GM18499 (cell line): ENCODE data around the gene PTPRE.

Experiments
- ATAC-seq: cut with Tn5 transposase; IDR thresholded peaks from one replicate; pipeline ENCODE4 v1.9.1; 2021; ENCODE audit warnings: moderate number of reproducible peaks; ENCODE audit not compliant: insufficient read depth, unreplicated experiment

Gene PTPRE, protein sequence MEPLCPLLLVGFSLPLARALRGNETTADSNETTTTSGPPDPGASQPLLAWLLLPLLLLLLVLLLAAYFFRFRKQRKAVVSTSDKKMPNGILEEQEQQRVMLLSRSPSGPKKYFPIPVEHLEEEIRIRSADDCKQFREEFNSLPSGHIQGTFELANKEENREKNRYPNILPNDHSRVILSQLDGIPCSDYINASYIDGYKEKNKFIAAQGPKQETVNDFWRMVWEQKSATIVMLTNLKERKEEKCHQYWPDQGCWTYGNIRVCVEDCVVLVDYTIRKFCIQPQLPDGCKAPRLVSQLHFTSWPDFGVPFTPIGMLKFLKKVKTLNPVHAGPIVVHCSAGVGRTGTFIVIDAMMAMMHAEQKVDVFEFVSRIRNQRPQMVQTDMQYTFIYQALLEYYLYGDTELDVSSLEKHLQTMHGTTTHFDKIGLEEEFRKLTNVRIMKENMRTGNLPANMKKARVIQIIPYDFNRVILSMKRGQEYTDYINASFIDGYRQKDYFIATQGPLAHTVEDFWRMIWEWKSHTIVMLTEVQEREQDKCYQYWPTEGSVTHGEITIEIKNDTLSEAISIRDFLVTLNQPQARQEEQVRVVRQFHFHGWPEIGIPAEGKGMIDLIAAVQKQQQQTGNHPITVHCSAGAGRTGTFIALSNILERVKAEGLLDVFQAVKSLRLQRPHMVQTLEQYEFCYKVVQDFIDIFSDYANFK

DNA sequence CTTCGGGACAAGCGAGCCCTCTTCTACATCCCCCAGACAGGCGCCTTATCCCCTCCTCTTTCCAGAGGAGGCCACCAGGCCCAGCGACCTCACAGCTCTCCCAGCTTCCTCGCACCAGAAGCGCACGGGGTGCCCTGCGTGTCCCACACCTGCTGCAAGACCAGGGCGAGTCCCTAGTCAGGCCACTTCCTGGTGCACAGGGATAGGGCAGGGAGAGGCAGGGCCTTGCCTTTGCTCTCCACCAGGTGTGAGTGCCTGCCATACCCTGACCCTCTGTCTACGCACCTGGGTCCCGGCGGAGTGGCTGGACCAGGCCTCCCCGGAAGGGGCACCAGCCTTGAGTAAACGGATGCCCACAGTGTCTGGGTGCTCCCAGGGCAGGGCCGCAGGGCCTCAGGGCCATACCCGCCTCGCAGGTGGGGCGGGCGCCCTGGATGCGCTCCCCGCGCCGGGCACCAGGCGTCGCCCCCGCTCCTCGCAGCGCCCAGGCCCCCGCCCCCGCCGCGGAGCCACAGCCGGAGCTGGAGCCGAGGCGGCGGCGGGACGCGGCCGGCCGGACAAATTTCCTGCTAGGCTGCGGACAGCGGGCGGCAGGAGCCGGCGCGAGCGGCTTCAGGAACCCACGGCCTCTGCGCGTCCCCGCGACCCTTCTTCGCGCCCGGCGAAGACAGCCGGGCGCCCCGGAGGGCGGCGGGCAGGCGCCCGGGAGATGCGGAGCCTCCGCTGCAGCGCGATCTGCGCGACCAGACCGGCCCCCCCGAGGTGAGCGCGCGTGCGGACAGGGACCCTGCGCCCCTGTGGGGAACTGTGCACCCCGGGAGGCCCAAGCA, at the start of gene PTPRE:
Gene PTPRE, plus strand, starts transcription at position 556 of the 830 bp plus-strand sequence. CDS start 133,779 bp downstream, outside the sequence.
- ATAC-seq = no peak

DNA sequence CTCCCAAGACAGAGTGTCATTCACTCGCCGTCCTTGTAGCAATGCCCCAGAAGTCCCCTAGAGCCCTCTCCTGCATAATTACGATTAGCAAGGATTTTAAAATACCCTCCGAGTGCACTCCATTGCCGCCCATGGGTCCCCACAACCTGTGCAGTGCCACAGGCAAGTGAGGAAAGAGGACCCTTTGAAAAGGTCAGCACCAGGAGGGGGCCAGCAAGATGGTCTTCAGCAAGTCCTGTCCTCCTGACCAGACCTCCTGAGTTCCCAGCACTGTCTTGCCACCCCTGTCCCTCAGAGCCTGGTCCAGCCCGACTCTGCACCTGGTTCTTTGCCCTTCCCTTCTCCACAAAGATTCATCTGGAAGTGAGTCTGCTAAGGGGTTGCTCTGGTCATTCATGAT, 46.3 kb upstream of the PTPRE start:
- no peak for ATAC-seq

DNA sequence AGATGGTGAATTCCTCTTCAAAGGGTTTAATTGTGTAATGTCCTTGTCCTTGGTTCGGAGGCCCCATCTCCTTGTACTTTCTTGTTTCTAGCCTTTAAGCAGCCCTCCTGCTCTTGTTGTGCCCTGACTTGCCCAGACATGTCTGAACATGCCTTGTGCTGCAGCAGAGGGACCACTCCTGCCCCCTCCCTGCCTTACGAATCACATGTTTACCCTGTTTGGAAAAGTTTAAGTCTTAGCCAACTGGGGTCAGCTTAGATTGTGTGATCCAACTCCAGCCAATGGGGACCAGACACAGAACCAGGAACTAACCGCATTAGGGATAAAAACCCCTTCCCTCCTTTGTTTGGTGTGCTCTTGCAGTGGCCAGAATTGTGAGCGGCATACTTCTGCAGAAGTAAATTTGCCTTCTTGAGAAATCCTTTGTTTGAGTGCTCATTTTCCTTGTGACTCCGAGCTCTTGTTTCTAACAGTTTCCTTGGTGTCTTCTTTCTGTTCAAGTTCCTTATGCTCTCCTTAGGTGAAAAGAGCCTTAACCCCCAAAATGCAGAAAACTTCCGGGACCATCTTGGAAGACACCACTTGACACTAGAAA, 43.6 kb upstream of the PTPRE start:
- no peak for ATAC-seq

DNA sequence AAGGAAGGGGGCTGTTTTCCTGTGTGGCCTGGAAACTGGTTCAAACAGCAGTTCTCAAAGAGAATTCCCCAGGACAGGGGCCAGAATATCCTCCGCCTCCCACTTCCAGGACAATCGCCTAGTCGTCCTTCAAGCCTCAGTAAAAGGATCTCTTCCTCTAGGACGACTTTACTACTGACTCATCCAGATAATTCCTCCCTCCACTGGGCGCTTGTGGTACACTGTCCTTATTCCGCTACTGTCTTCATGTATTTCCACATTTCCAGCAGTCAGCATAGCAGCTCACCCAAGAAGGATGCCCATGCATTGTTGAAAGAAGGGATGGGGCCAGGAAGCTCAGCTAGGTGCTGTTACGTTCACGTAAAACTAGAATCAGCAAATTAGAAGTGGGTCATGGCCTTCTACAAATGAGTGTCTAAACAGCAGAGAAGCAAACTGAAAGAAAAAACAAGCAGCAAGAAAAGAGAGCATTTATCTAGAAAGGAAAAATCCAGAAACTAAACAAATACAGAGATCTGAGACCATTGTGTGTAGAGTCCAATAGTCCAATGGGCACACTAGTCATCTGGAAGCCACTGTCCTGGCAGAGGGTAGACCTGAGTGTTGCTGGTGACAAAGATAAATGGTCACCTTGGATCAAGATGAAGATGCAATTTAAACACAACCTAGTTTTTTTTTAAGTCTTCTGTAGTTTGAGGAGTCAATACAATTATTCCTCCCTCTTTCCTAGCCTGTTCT, 40.5 kb upstream of the PTPRE start:
- no peak for ATAC-seq

DNA sequence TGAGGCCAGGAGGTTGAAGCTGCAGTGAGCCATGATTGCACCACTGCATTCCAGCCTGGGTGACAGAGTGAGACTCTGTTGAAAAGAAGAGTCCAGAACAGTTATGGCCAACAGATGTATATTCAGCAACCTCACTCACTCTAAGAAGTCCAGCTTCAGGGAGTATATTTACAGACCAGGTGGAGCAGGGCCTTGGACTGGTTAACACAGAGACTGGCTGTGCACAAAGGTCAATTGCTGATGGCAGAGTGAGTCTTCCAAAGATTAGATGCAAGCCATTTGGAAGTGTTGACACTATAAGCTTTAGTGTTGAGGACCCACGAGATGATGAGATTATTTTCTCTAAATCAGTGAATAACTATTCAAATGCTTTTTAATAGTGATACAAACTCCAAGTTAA, 39.1 kb upstream of the PTPRE start:
- ATAC-seq = no peak

DNA sequence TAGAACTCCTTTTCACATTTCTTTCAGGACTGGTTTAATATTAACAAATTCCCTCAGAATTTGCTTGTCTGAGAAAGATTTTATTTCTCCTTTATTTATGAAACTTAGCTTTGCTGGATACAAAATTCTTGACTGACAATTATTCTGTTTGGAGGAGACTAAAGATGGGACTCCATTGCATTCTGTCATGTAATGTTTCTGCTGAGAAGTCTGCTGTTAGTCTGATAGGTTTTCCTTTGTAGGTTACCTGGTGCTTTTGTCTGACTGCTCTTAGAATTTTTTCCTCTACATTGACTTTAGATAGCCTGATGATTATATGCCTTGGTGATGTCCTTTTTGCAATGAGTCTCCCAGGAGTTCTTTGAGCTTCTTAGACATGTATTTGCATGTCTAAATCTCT, 37.6 kb upstream of the PTPRE start:
- ATAC-seq = no peak

DNA sequence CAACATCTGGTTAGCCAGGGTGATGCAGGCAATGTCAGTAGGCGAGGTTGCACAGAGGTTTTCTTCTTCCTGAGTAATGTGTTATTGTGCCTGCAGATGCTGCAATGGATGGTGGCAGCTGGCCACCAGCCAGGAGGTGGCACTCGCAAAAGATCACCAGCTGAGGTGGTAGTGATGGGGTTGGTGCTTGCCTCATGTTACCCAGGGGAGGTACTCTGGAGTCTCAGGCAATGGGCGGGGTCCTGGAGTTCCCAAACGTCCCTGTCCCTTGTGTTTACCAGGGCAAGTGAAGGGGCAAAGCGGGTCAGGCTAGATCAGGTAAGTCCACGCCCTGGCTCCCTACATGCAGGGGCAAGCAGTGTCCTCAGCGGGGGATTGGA, 35.3 kb upstream of the PTPRE start:
- no peak for ATAC-seq

DNA sequence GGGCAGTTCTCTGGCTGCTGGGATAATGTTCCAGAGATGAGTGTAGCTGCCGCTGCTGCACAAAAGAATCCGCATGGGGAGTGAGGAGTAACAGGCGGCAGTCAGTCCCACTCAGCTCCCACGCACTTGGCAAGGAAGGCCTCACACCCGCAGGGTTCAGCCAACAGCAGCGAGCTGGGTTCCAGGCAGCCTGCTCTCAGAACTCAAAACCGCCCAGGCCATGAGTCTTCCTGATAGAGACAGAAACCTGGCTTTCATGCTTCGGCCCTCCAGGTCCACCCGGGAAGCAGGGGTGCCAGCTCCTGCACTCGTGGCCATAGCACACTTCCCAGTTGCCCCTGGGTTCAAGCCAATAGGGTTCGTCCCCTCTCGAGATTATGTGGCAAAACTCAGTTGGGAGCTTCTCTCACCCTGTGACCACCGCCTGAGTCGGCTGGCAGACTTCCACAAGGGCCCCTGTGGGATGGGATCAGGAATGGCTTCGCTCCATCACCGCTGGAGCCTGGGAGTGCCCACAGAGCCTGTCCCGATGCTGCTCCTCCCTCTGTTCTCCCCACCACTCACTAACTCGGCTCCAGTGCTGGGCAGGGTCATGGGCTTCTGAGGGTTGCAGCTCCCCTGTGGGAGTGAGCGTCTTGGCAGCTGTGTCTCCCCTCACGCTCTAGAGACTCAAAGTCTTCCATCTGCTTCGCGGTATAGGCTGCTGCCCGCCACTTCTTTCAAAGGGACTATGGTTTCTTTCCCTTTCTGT, 34.7 kb upstream of the PTPRE start:
- ATAC-seq = no peak

DNA sequence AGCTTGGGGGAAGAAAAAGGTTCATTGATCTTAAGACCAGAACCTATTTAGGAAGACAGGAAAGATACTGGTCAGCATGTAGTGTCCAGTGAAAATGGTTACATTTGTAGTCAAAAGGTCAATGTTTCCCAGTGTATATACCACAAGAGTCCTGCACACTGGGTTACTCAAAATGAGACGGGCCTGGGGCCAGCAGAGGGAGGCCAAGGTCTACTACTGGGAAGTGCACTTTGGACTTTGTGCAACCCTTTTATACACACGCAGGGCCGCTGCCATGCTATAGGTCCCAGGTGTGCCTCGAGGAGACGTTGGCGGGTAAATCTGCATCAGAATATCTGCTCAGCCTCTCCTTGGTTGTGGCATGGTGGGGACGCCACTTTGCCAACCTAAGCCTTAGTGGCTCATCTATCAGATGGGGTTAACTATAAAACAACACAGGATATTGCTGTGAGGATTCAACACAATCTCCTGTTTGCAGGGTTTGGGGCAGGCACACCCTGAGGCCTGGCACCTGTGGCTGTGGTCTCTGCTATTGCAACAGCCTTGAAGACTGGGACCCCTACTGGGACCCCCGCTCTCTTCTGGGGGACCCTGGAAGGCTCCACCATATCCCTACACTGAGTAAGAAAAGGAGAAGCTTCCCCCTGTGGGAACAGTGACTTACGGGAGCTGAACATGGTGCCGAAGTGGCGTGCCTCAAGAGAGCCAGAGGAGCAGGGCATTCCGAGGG, 33.9 kb upstream of the PTPRE start:
- ATAC-seq = no peak

DNA sequence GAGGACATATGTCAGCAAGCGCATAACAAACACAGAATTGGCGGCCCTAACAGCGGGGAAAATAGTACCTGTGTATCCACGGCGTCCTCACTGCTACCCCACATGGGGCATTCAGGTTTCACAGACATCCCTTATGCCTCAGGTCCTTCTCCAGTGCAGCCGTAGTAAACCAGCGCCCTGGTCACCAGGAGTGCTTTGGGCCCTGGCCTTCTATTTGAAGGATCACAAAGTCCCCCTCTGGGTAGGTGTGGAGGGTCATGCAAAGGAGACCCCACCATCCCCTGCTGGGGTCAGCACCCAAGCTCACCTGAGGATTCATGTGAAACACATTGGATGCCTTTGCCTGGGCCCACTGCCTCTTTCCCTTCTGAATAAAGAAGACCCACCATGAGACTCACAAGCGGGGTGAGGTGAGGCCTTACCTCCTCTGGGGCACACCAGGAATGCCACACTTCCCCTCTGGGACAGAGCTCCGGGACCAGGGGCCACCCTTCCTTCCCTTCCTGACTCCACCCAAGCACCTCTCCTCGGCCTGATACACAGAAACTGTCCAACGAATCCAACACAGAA, 32.9 kb upstream of the PTPRE start:
- ATAC-seq = no peak

DNA sequence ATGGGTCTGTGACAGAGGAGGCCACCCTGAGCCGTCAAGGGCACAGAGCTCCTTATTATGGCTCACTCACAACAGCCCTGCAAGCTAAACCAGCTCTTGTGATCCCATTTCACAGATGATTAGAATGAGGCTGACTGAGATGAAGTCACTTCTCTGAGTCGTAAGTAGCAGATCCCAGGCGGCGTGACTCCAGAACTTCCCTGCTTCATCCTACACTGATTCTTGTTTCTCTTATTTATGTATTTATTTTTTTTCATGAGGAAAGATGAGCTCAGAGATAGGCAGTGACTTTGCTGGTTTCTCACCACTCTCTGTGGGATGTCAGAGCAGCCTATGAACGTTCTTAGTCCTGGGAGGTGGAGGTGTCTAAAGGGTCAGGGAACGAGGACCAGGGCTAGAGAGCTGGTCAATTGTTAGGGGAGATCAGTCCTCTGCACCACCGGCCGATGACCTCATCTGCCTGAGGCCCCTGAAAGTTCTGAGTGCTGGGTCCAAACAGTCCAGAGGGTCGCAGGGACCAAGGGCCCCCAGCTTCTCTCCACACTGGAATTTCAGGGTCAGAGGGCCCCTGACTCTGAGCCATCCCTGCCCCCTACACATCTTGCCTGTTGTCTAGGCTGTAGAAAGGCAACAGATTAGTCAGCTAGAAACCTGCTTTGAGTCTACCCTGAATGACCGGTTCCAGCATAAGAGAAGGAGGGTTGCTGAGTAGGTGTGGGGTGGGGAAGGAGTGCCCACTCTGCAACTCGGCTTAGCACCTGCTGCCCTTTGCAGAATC, 32.0 kb upstream of the PTPRE start:
- no peak for ATAC-seq

DNA sequence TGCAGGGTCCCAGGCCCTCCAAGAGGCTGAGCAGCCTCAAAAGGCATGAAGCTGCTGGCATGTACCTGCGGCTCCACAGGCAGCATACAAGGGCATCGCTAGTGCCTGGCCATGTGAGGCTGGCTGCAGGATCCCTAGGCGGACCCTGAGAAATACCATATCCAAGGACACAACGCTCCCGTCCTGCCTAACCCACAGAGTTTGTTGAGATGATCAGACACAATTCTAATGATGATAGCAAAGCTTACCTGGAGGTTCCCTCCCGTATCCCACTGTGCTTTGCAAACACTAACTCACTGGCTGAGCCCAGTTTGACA, 31.5 kb upstream of the PTPRE start:
- ATAC-seq = no peak

DNA sequence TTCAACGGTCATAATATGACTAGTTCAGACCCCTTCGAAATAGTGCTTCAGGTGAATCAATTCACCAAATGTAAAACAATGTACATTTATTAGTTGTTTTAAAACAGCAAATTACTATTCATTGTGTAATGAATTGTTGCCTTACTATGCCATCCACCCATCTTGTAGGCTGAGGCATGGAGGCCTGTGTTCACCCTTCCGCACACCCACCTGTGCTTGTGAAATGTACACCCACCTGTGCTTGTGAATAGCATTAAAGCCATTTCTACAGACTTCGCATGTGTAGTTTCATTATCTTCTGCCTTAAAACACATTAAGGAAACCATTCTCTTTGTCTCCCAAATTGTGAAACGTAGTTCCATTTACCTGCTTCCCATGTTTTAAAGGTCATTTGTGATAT, 31.0 kb upstream of the PTPRE start:
- no peak for ATAC-seq

DNA sequence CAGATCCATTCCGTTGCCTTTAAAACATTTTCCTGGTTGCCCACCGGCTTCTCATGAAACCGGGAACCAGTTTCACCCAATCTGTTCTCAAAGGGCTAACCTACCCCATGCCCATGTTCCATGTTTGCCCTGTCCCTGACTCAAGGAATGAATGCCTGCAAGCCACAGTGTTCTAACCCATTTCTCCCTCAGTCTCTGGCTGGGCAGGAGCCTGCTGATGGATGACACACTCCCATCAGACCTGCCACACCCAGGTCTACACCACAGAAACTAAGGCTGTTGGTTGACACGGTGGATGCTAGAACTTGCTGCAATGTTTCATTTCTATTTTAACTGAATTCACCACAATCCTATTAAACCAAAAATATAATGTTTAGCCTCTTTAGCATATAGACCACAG, 29.8 kb upstream of the PTPRE start:
- ATAC-seq = no peak

DNA sequence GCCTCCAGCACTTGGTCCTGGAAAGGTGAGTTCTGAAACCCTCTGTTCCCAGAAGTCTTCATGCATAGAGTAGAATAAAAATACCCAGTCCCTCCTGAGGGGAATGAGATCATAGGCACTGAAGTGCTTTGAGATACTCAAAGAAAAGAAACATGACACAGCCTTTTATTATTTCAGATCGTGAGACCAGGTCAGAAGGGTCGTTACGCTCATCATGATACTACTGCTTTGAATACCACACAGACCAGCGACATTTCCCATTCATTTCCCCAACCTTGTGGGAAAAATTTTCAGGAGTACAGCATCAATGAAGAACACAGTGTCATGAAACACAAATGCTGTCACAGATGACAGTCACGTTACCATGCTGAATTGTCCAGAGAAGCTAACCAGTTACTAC, 29.2 kb upstream of the PTPRE start:
- no peak for ATAC-seq

DNA sequence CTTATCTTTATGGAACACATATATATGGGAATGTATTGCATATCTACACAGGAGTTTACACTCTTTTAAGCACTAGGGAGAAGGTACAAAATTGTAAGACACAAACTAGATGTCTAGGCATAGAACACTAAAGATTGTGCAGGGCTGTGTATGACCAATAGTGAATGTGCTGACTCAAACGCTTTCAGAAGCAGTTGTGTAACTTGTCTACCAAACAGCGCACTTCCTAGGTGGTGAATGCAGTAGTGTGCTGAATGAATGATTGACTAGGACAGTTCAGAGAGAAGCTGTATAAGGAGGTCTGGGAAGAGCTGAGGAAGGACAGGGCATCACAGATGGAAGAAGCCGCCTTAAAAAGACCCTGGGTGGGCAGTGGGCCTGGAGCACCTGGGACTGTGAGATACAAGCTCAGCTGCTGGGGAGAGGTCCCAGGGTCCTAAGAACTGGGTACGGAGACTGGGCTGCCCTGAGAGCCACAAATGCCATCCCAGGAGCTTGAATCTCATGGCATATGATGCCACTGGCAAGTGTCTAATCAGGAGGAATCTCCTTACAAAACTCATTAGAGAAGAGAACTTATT, 28.3 kb upstream of the PTPRE start:
- ATAC-seq = no peak

DNA sequence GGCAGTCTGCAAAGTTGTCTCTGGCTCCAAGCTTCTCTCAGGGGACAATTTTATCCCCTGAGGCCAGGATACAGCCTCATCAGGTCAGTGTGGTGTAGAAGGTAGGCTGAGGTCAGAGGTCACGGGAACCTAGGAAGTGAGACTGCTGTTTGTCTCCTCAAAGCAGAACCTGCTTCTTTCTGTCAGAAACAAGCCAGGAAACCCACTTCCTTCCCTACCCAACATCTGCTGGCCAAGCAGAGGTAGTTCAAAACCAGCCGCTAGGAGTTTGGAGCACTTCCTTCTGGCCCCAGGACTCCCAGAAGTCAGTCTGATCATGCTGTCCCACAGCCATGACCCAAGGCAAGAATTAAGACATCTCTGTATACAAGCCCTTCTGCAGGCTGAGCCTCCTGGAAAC, 26.3 kb upstream of the PTPRE start:
- ATAC-seq = no peak
